Islet precursor cell (in vitro differentiated cells): ENCODE measurements around the gene KCNK2.
"Not testable (repeated sequence)": the region's sequence is repeated elsewhere in the genome, so short reads cannot be mapped to it uniquely, and the experiment has no call there.

Experiments used
- DNase-seq: peaks from one replicate; pipeline ENCODE4 v3.0.0-alpha.2; 2018

KCNK2 gene

GRCh38 chr1:215163144-215163543, 80.6 kb downstream of the KCNK2 start:
- DNase-seq = not testable (repeated sequence)

GRCh38 chr1:215166886-215167285, 84.3 kb downstream of the KCNK2 start:
- DNase-seq = no peak

GRCh38 chr1:215181518-215181917, 99.0 kb downstream of the KCNK2 start:
- DNase-seq = no peak

GRCh38 chr1:215185067-215185620, 102.6 kb downstream of the KCNK2 start:
- DNase-seq = no peak

- DNase-seq = no peak
Measured at GRCh38 chr1:215188302-215188950, 105.9 kb downstream of the KCNK2 start.

- no peak for DNase-seq
Measured at GRCh38 chr1:215192306-215192705, 109.8 kb downstream of the KCNK2 start.

GRCh38 chr1:215198021-215198420, 115.5 kb downstream of the KCNK2 start:
- no peak for DNase-seq

GRCh38 chr1:215200121-215200520, 117.6 kb downstream of the KCNK2 start:
- DNase-seq = no peak

- no peak for DNase-seq
Measured at GRCh38 chr1:215201283-215201682, 118.7 kb downstream of the KCNK2 start.

GRCh38 chr1:215202868-215203267, 120.3 kb downstream of the KCNK2 start:
- DNase-seq = no peak

- DNase-seq = no peak
Measured at GRCh38 chr1:215210167-215210566, 127.6 kb downstream of the KCNK2 start.

GRCh38 chr1:215215846-215216245, 133.3 kb downstream of the KCNK2 start:
- no peak for DNase-seq

- no peak for DNase-seq
Measured at GRCh38 chr1:215219372-215219771, 136.8 kb downstream of the KCNK2 start.

GRCh38 chr1:215220346-215220745, 137.8 kb downstream of the KCNK2 start:
- no peak for DNase-seq

GRCh38 chr1:215226757-215227156, 144.2 kb downstream of the KCNK2 start:
- no peak for DNase-seq

- DNase-seq = no peak
Measured at GRCh38 chr1:215228193-215228592, 145.7 kb downstream of the KCNK2 start.

GRCh38 chr1:215241451-215241850, 158.9 kb downstream of the KCNK2 start:
- DNase-seq = no peak

GRCh38 chr1:215243345-215244054, 161.0 kb downstream of the KCNK2 start:
- DNase-seq = peak; percentile 85

- no peak for DNase-seq
Measured at GRCh38 chr1:215250913-215251312, 168.4 kb downstream of the KCNK2 start.

- no peak for DNase-seq
Measured at GRCh38 chr1:215251428-215251827, 168.9 kb downstream of the KCNK2 start.

GRCh38 chr1:215252164-215252563, 169.6 kb downstream of the KCNK2 start:
- no peak for DNase-seq

GRCh38 chr1:215256936-215257679, 174.6 kb downstream of the KCNK2 start:
- DNase-seq = no peak

GRCh38 chr1:215260711-215261110, 178.2 kb downstream of the KCNK2 start:
- no peak for DNase-seq

- no peak for DNase-seq
Measured at GRCh38 chr1:215262106-215262505, 179.6 kb downstream of the KCNK2 start.
